Inflammatory macrophage treated with lipopolysaccharide for 4 hours (primary cell): Measurements from ENCODE around the gene PLLP.

Experiments used
- DNase-seq: peaks from one replicate; pipeline ENCODE4 v3.0.0-alpha.2; 2020

Gene PLLP, protein sequence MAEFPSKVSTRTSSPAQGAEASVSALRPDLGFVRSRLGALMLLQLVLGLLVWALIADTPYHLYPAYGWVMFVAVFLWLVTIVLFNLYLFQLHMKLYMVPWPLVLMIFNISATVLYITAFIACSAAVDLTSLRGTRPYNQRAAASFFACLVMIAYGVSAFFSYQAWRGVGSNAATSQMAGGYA

DNA sequence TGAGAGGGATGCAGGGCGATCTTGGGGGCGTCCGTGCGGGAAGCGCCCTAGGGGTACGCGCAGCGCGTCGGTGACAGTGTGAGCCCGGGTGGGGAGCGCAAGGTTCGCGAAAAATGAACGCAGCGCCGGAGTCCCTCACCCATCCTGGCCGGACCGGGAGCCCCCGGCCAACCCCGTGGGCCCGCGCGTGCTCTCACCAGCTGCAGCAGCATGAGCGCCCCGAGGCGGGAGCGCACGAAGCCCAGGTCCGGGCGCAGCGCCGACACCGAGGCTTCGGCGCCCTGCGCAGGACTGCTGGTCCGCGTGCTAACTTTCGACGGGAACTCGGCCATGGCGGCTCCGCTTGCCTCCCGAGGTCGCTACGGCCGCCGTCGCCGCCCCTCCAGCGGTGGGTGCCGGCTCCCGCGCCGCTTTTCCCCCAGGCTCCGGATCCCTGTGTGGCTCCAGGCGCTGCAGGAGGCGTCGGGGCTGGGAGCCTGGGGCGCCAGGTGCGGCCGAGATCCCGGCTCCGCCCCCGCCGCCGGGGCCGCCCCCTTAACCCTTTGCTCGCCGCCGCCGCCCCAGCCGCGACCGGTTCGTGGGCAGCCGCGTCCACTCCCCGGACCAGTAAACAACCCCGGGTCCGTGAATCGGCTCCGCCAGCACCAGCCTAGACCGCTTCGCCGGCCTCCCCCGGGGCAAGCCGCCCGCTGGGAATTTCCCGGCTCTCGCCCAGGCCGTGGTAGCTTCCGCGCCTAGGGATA, at the start of gene PLLP:
PLLP (minus strand) TSS at position 464 of the 743 bp plus-strand sequence; CDS start at position 332, 132 bp downstream.
- DNase-seq = peak; percentile 43

DNA sequence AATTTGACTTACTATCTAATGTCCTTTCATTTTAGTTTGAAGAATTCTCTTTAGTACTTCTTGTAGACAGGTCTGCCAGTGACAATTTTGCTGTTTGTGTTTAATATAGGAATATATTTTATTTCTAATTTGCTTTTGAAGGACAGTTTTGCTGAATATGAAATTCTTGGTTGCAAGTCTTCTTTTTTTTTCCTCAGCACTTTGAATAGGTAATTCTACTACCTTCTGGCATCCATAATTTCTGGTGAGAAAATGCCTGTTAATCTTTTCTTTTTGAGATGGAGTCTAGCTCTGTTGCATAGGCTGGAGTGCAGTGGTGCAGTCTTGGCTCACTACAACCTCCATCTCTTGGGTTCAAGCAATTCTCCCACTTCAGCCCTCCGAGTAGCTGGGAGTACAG, 48.9 kb upstream of the PLLP start:
- no peak for DNase-seq

DNA sequence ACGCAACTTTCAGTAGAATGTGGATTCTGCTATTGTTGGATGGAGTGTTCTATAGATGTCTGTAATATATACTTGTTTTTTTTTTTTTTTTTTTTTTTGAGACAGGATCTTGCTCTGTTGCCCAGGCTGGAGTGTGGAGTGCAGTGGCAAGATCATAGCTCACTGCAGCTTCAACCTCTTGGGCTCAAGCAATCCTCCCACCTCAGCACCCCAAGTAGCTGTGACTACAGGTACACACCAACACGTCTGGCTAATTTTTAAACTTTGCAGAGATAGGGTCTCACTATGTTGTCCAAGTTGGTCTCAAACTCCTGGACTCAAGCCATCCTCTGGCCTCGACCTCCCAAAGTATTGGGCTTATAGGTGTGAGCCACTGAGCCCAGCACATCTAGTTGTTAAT, 46.9 kb upstream of the PLLP start:
- no peak for DNase-seq

DNA sequence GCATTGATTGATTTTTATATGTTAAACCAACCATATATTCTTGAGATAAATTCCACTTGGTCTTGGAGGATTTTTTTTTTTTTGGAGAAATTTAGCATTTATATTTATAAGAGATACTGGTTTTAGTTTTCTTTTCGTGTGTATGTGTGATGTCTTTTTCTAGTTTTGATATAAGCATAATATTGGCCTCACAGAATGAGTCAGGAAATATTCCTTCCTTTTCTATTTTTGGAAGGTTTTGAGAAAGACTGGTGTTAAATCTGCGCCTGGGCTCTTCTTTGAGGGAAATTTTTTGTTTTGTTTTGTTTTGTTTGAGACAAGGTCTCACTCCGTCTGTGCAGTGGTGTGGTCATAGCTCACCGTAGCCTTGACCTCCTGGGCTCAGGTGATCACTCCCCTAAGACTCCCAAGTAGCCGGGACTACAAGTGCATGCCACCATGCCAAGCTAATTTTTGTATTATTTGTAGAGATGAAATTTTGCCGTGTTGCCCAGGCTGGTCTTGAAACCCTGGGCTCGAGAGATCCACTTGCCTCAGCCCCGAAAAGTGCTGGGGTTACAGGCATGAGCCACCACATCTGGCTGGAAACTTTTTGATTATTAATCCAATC, 45.4 kb upstream of the PLLP start:
- DNase-seq = no peak

DNA sequence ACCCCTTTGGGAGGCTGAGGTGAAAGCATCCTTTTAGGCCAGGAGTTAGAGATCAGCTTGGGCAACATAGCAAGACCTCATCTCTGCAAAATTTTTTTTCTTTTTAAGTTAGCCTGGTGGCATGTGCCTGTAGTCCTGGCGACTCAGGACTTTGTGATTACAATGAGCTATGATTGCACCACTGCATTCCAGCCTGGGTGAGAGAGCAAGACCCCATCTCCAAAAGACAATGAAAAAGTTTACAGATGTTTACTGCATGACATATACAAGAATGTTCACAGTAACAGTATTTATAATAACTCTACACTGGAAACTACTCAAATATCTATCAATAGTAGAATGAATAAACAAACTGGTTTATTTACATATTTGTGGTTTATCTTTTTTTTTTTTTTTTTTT, 41.0 kb upstream of the PLLP start:
- no peak for DNase-seq

DNA sequence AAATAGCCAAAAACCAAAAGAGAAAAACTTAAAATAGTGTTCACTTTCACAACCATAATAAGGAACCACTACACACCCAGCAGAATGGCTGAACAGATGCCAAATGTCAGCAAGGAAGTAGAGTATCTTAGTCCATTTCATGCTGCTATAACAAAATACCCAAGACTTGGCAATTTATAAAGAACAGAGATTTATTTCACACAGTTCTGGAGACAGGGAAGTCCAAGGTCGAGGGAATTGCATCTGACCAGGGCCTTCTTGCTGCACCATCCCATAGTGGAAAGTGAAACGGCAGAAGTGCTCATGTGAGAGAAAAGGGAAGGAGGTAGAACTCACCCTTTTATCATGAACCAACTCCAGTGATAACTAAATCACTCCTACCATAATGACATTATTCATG, 40.3 kb upstream of the PLLP start:
- peak; percentile 96 for DNase-seq

DNA sequence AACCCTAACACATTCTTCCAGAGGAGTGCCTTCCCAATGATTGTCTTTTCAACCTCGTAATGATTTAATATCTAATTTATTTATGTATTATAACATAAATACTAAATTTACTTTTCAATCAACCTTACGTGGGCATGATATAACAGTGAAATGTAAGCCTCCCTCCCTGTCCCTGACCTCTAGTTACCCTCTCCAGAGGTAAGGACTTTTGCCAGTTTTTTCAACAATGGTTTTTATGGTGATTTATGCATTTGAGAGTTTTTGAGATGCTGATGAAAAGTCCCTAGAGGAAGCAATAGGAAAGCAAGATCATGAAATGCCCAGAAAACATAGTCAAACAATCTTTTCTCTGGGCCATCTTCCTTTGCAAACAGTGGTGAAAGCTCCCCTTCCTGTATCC, 35.2 kb upstream of the PLLP start:
- DNase-seq = no peak

DNA sequence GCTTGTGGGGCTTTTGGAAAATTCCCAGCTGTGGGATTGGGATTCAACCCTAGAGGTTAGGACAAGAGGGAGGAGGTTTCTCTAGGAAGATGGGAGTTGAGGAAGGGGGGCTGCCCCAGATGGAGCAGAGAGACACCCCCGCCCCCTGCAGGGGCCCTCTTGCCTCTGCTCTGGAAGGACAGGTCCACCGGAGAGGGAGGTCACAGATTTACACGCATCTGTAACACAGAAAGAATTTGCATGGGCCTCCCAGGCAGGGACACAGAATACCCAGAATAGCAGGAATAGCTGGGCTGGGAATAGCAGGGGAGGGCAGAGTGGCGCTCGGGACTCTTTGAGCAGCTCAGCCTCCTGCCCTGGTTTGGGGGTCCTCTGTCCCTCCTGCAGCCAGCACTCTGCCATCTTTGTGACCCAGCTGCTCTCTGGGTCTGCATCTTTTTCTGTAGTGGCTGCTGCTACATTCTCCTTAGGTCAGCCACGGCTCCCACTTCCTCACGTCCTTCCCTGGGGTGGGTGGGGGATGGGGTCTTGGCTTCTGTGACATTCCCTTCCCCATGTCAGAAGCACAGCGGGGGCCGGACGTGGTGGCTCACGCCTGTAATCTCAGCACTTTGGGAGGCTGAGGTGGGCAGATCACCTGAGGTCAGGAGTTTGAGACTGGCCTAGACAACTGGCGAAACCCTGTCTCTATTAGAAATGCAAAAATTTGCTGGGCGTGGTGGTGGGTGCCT, 33.9 kb upstream of the PLLP start:
- no peak for DNase-seq

DNA sequence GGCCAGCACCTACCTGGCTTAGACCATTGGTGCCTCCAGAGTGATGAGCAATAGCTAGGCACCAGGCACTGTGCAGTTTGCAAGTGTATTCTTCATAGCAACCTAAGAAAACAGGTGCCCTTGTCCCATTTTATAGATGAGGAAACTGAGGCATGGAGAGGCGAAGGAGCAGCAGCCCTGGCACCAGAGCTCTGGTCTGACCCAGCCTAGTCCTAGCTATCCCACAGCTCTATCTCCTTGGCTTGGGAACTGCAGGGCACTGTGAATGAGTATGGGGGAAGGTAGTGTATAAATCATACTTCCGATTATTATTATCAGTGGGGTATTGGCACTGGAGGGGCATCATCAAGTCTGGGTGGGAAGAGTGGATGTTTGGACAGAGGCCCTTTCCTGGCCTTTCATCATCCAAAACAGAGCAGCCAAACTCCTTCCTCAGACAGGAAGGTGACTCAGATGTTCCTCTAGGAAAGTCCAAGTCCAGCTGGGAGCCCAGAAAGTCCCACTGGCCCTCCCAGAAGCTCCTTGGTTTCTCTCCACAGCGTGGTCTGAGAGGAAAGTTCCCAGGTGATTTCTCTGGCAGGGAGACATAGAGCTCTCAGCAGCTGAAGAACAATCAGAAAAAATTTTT, 32.0 kb upstream of the PLLP start:
- DNase-seq = no peak

DNA sequence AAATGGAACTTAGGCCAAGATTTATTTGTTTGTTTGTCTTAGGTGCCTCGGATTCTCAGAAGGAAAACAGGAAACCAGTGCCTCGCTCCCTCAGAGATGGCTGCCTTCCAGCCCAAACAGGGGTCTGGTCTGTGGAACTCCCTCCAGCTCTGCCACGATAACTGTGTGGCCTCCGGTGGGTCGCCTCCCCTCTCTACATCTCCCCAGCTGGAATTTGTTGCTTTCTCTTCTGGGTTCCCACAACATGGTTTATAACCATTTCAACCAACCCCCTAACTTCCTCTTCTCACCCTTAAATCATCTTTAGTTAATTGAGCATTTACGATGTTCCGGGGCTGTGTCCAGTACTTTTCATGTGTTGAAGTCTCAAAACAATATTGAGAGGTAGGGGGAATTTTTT, 30.9 kb upstream of the PLLP start:
- no peak for DNase-seq

DNA sequence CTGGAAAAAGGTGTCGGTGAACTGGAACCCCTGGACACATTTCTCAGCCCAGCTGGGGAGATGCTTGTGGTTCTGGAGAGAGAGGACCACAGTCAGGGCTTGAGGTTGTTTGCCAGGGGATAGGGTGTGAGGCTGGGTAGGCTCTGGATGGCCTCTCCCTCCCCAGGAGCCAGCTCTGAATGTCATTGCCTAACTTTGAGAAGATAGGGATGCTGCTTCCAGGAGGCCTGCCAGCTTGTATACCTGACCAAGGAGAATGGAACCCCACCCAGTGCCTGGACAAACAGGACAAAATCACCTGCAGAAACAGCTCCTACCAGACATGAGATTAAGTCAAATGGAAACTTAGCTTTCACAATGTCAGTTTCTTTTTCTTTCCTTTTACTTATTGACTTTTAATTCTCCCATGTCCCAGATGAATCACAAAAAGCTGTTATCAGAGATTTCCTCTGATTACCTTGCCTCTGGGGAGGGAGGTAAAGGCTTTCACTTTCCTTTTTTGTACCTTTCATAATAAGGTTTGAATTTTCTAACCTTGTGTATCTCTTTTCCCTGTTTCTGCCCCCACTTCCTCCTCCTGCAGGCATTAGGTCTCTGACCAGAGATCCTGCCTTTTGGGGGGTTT, 29.8 kb upstream of the PLLP start:
- peak; percentile 51 for DNase-seq

DNA sequence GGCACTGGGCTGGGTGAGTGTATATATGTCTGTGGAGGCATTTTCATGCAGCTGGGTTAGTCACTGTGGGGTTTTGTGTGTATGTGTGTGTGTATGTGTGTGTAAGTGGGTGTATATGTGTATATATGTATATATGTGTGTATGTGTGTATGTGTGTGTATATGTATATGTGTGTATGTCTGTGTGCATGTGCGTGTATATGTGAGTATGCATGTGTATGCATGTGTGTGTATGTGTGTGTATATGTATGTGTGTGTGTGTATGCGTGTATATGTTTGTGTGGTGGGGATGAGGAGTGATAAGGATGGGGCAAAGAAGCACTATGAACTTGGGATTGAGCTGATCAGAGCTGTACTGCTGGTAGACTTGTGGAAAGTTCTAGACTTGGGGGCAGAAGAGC, 29.0 kb upstream of the PLLP start:
- no peak for DNase-seq

DNA sequence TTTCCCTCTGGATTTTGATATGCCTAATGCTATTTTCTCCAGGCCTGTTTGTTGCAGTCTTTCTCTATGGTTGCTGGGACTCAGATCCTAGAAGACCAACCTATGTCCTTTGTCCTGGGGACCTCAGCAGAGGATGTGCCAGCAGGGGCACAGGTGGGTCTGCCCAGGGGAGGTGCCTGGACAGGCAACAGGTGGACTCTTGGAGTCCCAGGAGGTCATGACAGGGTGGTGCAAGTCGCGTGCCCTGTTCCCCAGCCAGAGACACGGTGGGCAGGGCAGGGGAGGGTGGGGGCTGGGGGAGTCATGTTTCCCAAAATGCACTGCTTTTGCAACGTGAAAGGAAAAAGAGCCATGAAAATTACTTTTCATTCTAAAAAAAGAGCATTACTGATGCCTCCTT, 26.3 kb upstream of the PLLP start:
- DNase-seq = no peak

DNA sequence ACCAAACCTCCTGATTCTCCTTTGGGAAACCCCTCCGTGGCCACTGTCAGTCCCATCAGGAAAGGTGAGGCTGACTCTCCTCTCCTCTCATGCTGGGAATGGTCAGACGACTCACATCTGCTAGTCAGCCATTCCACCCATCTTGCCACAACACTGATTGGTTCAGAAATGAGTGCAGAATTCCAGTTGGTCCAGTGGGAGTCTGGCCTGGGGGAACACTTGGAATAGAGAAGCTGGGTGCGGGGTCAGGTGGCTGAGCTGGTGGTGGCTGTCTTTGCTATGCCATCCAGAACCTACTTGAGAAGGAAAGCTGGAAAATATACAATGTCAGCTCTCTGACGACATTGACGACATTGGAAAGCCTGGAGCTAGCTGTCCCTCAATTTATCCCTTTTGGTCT, 23.6 kb upstream of the PLLP start:
- no peak for DNase-seq

DNA sequence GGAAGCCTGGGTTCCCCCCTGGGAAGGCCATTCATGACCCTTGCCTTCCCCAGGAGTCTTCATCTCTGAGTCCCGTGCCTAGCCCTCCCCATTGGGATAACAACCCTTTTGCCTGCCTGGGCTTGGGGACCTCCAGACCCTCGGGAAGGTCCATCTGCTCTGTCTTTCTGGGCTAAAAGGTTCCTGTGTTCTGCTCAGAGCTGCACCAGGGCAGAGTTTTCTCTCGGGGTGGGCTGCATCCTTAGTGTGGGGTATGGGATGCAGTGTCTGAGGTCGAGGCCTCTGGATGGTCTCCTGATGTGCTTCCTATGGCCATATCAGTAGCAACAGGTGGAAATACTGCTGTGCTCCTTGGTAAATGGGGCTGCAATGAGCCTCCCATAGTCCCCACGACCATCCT, 22.9 kb upstream of the PLLP start:
- no peak for DNase-seq

DNA sequence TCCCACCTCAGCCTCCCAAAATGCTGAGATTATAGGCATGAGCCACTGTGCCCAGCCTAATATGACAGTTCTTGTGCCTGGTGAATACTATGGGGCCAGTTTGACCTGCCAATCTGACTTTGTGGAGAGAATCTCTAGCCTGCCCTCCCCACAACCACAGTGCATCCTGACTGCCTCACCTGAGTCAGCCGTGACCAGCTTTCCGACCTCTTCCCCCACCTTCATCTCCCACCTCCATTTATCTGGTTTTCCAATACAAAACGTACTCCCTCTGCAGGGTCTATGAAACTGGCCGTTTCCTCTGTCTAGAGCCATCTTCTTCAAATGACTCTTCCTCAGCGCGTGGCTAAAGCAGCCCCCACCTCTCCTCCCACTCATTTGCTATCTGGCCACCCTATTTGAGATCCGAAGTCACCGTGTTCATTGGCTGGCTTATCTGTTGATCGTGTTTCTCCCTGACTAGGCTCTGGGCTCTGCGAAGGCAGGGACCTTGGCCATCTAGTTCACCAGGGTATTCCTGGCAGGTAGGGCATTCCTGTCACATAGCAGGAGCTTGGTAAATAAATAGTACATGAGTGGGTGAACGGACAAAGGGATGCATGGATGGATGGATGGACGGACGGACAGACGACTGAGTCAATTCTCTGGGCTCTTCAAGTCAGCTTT, 22.3 kb upstream of the PLLP start:
- DNase-seq = no peak

DNA sequence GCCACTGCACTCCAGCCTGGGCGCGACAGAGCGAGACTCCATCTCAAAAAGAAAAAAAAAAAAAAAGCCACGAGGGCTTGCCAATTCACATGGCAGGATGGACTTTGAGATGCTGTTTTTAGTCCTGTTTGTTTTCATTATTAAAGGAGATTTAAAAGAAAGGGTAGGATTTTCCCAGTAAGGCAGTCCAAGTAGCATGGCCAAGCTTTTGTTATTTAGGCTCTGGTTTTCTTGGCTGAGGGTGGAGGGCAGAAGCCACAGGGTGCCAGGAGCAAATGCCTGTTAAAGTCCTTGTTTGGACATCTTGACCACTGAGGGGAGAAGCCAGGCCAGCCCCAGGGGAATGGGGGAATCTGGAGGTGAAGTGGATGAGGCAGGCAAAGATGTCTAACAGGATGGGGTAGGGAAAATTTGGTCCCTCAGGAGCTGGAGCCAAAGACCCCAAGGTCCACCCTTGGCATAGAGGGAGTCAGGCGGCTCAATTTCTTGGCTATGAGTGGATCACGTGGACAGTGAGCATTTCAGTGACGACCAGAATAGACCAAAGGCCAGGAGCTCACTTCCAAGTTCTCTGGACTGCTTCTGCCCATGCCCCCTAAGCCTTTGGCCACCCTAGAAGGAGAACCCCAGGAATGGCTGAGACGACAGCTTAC, 20.8 kb upstream of the PLLP start:
- DNase-seq = no peak

DNA sequence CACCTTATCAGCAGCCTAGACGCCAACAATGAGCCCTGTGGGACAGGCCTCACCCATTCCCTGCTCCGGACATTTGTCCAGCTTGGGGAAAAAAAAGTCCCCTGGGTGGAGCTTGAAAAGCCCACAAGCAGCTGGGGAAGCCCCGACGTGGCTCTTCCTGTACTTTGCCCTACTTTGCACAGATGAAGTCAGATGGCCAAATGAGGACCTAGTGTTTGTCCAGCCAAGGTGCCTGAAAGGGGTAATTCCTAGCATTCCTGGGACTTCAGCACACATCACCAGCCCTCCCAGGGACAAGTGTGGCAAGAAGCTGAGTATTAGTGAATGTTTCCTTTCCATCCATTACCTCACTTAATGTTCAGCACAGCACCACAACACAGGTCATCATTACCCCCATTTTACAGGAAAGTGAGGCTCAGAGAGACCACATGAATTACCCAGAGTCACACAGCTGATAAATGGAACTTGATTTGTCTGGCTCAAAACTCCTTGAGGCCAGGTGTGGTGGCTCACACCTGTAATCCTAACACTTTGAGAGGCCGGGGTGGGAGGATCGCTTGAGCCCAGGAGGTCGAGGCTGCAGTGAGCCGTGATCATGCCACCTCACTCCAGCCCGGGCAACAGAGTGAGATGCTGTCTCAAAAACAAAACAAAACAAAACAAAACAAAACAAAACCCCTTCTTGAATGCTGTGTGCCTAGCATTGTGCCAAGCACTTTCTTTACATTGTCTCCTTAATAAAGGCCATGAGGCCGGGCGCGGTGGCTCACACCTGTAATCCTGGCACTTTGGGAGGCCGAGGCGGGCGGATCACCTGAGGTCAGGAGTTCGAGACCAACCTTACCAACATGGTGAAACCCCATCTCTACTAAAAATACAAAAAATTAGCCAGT, 19.9 kb upstream of the PLLP start:
- DNase-seq = peak; percentile 89

DNA sequence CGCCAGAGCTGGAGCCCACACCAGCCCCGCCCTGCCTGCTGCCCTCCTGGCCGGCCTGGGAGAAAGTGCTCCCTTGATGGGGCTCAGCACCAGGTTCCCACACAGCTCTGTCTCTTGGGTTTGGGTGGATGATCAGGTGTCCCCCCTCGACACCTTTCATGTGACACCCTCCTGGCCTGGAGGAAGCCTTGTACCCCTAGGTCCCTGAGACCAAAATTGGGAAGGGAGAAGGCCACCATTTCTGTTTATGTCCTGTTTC, 19.4 kb upstream of the PLLP start:
- DNase-seq = no peak

DNA sequence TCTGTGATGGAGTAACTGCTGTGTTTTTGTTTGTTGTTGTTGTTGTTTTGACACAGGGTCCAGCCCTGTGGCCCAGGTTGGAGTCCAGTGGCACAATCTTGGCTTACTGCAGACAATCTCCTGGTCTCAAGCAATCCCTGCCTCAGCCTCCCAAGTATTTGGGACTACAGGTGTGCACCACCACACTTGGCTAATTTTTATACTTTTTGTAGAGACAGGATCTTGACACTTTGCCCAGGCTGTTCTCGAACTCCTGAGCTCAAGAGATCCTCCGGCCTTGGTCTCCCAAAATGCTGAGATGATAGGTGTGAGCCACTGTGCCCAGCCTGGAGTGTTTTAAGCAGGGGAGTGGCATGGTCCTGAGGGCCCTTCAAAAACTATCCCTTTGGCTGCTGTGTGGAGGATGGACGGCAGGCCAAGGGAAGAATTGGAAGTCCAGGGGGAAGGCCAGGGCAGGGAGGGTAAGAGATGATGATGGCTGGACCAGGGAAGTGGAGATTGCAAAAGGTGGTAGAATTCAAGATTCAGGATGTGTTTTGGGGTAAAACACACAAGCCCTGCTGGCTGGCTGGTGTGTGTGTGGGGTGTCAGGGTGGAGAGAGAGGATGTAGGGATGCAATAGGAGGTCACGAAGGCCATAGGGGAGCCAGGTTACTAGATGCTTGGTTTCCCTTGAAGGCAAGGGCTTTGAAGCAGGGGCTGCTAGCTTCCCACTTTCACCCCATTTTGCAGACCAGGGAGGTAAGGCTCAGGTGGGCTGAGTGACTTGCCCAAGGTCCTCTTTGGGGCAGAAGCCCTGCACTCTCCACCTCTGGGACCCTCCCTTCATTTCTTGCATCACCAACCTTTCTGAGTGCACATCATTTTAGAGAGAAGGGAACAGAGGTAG, 18.8 kb upstream of the PLLP start:
- no peak for DNase-seq
